Uterus (tissue), 4 donors: ENCODE results near the gene ZFAND3. TPM values are rescaled to one million over a fixed set of nuclear protein-coding genes. Genes with fewer than 3 reads are reported as not detected.

Experiments used
- DNase-seq, 2 donors: peaks; one replicate each; pipeline ENCODE4 v3.0.0-alpha.2; 2019 to 2020
- H3K27ac ChIP-seq, 2 donors: fragments of 200-600 bp; sonication (generic); 1 replicate in 1 of 2; 2 replicates in 1 of 2; pipeline ENCODE4 v1.5.1; 2016 to 2018
- H3K27me3 ChIP-seq, 2 donors: fragments of 200-600 bp; sonication (generic); one replicate each; pipeline ENCODE4 v1.5.1; 2018 to 2019; ENCODE audit warnings: control low read depth in 1 of 2
- H3K36me3 ChIP-seq, 2 donors: fragments of 200-600 bp; sonication (generic); one replicate each; pipeline ENCODE4 v1.5.1; 2019; ENCODE audit warnings: control low read depth in 1 of 2
- H3K4me1 ChIP-seq, 2 donors: fragments of 200-600 bp; sonication (generic); one replicate each; pipeline ENCODE4 v1.5.1; 2018 to 2019; ENCODE audit warnings: control low read depth in 1 of 2
- H3K4me3 ChIP-seq, 2 donors: fragments of 200-600 bp; sonication (generic); 1 replicate in 1 of 2; 2 replicates in 1 of 2; pipeline ENCODE4 v1.5.1; 2018 to 2019; ENCODE audit warnings: mild to moderate bottlenecking in 1 of 2
- H3K9me3 ChIP-seq, 2 donors: fragments of 200-600 bp; sonication (generic); one replicate each; pipeline ENCODE4 v1.5.1; 2019; ENCODE audit warnings: control low read depth in 1 of 2
- POLR2A ChIP-seq, 2 donors: fragments of 450-650 bp; IDR thresholded peaks; one replicate each; pipeline ENCODE4 v1.6.1; 2016; ENCODE audit warnings: antibody characterized with exemption in 2 of 2, mild to moderate bottlenecking in 1 of 2, moderate library complexity in 1 of 2
- intact Hi-C: fragments of 100-400 bp; cut with DNase I; formaldehyde crosslinking; loops from one replicate; pipeline ENCODE4 v1.15.1; 2023; ENCODE audit warnings: low total_unique reads
- total RNA-seq, 4 donors: library from RNA; depleted of rRNA in 3 of 4; stranded (reverse); fragments of >200 nt in 3 of 4; gene quantifications; one replicate each; pipeline versions ENCODE4 v1.1.0 to v1.2.4, GENCODE V29; 2014 to 2023
- TF ChIP-seq, protein P1 (sequence below), 4 experiments: fragments of 200-600 bp in 2 of 4; fragments of 450-650 bp in 2 of 4; sonication (generic) in 2 of 4; IDR thresholded peaks; one replicate each; pipeline ENCODE4 v1.5.1; 2016 to 2019; ENCODE audit warnings: antibody characterized with exemption in 4 of 4, mild to moderate bottlenecking in 2 of 4, moderate library complexity in 1 of 4
- donor health status: DM: yes; HTN: yes; CAD: no.

Gene ZFAND3
- total RNA-seq, 4 donors from 2014 or later: 5.0 to 81.9 (median 54.6) TPM

DNA sequence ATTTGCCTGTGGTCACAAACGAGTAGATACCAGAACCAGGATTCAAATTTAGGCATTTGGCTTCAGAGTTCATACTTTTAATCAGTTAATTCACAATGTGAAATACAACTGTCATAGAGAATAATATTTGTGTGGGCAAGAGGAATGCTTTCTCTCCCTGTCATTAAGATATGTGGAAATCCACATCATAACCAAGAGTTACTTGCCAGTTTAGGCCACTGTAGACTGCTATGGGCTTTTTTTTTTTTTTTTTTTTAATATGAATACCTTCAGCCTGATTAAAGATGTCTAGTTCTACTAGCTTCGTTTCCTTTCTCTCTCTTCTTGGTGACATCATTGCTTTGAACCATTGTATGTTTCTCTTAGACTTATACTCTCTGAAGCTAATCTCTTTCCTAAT is 244.9 kb downstream of the ZFAND3 start:
- no peaks in the 10 kb centered on the region for H3K36me3 ChIP-seq
- no peak overlapping the region for H3K27ac ChIP-seq
- intact Hi-C loops: no loop called here
- H3K4me1 ChIP-seq: peaks cover 0 to 7% of the 10 kb centered on the region in 2 donors
- no peak overlapping the region for H3K4me3 ChIP-seq
- no peaks in the 10 kb centered on the region for H3K27me3 ChIP-seq
- no peak for TF ChIP-seq POLR2A (IDR thresholded peaks at IDR 0.05)
- TF ChIP-seq, protein P1, sequence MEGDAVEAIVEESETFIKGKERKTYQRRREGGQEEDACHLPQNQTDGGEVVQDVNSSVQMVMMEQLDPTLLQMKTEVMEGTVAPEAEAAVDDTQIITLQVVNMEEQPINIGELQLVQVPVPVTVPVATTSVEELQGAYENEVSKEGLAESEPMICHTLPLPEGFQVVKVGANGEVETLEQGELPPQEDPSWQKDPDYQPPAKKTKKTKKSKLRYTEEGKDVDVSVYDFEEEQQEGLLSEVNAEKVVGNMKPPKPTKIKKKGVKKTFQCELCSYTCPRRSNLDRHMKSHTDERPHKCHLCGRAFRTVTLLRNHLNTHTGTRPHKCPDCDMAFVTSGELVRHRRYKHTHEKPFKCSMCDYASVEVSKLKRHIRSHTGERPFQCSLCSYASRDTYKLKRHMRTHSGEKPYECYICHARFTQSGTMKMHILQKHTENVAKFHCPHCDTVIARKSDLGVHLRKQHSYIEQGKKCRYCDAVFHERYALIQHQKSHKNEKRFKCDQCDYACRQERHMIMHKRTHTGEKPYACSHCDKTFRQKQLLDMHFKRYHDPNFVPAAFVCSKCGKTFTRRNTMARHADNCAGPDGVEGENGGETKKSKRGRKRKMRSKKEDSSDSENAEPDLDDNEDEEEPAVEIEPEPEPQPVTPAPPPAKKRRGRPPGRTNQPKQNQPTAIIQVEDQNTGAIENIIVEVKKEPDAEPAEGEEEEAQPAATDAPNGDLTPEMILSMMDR (IDR thresholded peaks at IDR 0.05): no peak
- DNase-seq: no peak
- no peaks in the 10 kb centered on the region for H3K9me3 ChIP-seq

- no peak overlapping the region for H3K4me3 ChIP-seq
These were observed 246.3 kb downstream of the ZFAND3 start for GRCh38 chr6:38065734-38066305.

DNA sequence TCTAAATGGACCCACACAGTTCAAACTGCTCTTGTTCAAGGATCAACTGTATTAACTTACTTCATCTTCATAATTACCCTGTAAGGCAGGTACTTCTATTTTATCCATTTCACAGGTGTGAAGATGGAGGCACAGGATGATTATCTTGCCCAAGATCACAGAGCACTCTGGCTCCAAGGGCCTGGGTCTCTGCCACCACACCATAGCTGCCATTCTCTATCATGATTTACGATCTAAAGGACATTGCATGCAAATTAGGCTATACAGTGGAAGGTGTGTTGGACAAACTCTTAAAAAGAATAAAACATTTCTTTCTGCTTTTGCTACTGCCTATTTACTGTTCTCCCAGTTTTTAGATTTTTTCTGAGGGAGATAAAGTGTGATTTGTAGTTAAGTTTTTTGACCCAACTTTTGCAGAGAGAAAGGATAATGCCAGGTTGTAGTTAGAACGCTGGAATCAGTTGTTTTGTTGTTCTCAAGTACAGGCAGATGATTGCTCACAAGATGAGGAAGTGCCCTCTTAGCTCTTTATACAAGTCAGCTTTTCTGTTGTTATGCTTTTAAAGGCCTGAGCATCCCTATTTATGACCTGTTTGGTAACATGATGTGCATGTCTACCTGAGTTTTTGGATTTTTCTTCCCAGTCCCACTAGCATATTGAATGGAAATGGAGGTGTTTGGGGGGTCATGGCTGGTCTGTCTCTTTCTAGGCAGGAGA is 247.9 kb downstream of the ZFAND3 start:
- Histone ChIP-seq H3K27ac (no peak overlapping the region), H3K27me3 (no peaks in the 10 kb centered on the region), H3K9me3 (no peaks in the 10 kb centered on the region), H3K36me3 (no peaks in the 10 kb centered on the region), H3K4me1 (peaks cover 0 to 7% of the 10 kb centered on the region in 2 donors), H3K4me3 (no peak overlapping the region)
- intact Hi-C loops: no loop called here
- TF ChIP-seq, protein P1 (IDR thresholded peaks at IDR 0.05): no peak
- TF ChIP-seq POLR2A (IDR thresholded peaks at IDR 0.05): no peak
- DNase-seq: no peak

More at GRCh38 chr6:38065734-38066305, 246.3 kb downstream of the ZFAND3 start:
- no peak for DNase-seq
- H3K36me3 ChIP-seq: no peaks in the 10 kb centered on the region
- TF ChIP-seq, protein P1 (IDR thresholded peaks at IDR 0.05): no peak
- no peak for TF ChIP-seq POLR2A (IDR thresholded peaks at IDR 0.05)
- no peak overlapping the region for H3K27ac ChIP-seq
- peaks cover 0 to 7% of the 10 kb centered on the region in 2 donors for H3K4me1 ChIP-seq
- no peaks in the 10 kb centered on the region for H3K9me3 ChIP-seq
- no peaks in the 10 kb centered on the region for H3K27me3 ChIP-seq
- intact Hi-C loops: no loop called here

DNA sequence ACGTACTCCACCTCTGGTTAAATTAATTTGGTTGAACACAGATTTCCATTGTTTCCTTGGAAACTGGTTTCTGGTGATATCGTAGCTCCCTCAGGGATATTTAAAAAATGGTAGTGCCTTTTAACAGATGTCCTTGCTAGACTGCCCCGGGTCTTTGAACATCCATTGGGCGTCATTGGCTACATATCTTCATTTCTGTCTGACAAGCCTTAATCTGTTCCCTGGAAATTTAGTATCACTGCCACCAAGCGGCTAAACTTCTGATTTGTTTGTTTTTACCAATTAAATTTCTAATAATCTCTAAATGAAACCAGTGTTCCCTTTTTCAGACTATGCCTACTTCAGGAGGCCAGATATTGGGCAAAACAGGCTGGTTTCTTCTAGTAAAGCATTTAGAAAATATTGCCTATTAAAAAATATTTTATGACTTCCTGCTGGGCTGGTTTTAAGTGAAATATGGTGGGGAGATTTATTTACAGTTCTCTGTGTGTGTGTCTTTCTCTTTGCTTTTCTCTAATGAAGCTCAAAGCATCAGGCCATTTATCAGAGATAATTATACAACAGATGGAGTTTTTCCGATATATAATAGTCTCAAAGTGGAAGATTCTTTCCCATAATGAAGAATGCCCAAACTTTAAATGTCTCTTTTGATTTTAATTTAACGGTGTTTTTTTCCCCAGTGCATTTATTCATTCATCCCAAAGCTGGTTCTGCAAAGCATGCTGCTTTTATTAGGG is 249.5 kb downstream of the ZFAND3 start:
- DNase-seq: no peak
- Histone ChIP-seq H3K27ac (no peak overlapping the region), H3K9me3 (no peaks in the 10 kb centered on the region), H3K4me1 (peaks cover 0 to 7% of the 10 kb centered on the region in 2 donors), H3K36me3 (no peaks in the 10 kb centered on the region), H3K27me3 (no peaks in the 10 kb centered on the region), H3K4me3 (no peak overlapping the region)
- intact Hi-C loops: no loop called here
- TF ChIP-seq POLR2A (IDR thresholded peaks at IDR 0.05): no peak
- TF ChIP-seq, protein P1 (IDR thresholded peaks at IDR 0.05): peak in 2 of 4 experiments; percentile 5 to 17
